GM19467 (cell line): ENCODE data around the gene TXLNA.

Experiments
- ATAC-seq: cut with Tn5 transposase; IDR thresholded peaks from one replicate; pipeline ENCODE4 v1.9.1; 2021; ENCODE audit warnings: mild to moderate bottlenecking, moderate library complexity; ENCODE audit not compliant: unreplicated experiment

Gene TXLNA

GRCh38 chr1:32182060-32182459, 2.6 kb downstream of the TXLNA start:
- ATAC-seq: no peak

GRCh38 chr1:32184650-32185049, 5.2 kb downstream of the TXLNA start:
- ATAC-seq: no peak

DNA sequence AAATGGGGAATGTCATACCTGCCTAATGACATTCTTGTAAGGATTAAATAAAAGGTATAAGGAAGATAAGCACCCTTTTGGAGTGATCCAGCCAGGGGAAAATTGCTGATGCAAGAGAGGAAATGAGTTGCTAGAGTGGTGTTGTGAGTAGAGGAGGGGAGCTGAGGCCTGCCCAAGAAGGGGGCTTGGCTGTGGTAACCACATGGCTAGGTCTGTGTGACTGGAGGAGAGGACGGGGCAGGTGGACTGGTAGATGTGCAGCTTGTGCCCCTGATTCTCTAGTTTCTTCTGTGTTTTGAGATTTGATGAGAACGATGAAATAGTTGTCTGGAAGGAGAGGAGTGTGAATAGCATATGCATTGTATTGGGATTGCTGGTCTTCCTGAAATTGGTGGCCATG, 6.6 kb downstream of the TXLNA start:
- no peak for ATAC-seq

GRCh38 chr1:32186491-32186890, 7.0 kb downstream of the TXLNA start:
- ATAC-seq: no peak

DNA sequence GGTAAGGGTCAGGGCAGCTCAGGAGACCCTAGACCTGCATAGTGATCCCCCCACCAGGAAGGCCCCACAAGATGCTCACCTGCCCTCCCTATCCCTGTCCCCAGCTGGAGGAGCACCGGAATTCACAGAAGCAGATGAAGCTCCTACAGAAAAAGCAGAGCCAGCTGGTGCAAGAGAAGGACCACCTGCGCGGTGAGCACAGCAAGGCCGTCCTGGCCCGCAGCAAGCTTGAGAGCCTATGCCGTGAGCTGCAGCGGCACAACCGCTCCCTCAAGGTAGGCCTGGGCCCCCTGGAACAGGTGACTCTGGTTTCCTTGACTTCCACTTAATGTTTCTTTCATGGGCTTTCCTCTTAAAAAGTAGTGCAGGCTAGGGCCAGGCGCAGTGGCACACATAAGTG, 8.4 kb downstream of the TXLNA start:
- ATAC-seq: no peak

DNA sequence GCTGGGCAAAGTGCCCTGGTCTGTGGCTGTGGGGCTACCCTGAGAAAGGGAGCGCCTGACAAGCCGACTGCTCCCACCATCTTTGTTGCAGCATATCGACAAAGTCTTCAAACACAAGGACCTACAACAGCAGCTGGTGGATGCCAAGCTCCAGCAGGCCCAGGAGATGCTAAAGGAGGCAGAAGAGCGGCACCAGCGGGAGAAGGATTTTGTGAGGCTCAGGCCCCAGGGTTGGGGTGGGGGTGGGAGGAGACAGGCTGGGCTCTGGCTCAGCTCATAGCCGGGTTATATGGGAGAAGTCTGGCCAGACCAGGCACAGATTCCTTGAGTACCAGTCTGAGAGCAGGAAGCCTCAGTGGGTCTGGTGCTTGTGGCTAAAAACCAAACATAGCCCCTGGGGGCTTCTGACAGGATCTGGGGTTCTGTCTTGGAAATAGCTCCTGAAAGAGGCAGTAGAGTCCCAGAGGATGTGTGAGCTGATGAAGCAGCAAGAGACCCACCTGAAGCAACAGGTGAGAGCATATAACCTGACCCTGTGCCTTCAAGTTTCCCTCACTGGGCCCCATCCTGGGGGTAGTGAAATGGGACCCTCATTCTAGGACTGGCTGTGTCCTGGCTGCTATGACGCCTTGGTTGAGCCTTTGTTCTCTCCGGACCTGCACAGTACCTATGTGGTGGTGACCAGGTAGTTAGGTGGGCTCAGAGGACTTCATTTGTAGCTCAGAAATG, 12.9 kb downstream of the TXLNA start:
- ATAC-seq: no peak

GRCh38 chr1:32194984-32195383, 15.5 kb downstream of the TXLNA start:
- no peak for ATAC-seq

- no peak for ATAC-seq
Observed at GRCh38 chr1:32195531-32195930, 16.1 kb downstream of the TXLNA start.

GRCh38 chr1:32195972-32196823, 16.7 kb downstream of the TXLNA start:
- no peak for ATAC-seq

DNA sequence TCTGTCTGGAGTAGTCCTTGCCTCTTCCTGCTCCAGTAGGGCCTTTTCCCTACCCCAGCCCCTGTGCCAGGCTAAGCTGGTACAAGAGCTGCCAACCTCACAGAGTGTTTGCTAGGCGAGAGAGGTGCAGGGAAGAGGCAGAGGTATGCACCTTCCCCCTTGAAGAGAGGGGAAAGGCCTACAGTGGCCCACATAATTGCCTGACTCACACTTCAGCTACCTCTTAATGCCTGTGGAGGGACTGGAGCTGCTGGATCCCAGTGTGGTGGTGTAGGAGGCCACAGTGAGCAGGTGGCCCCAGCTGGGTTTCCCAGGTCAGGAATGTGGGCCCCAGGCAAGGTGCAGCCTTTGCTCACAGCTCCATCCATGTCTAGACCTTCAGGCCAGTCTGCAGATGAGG, 17.6 kb downstream of the TXLNA start:
- ATAC-seq: no peak

GRCh38 chr1:32197837-32198236, 18.4 kb downstream of the TXLNA start:
- no peak for ATAC-seq

GRCh38 chr1:32198237-32199042, 19.0 kb downstream of the TXLNA start:
- no peak for ATAC-seq

DNA sequence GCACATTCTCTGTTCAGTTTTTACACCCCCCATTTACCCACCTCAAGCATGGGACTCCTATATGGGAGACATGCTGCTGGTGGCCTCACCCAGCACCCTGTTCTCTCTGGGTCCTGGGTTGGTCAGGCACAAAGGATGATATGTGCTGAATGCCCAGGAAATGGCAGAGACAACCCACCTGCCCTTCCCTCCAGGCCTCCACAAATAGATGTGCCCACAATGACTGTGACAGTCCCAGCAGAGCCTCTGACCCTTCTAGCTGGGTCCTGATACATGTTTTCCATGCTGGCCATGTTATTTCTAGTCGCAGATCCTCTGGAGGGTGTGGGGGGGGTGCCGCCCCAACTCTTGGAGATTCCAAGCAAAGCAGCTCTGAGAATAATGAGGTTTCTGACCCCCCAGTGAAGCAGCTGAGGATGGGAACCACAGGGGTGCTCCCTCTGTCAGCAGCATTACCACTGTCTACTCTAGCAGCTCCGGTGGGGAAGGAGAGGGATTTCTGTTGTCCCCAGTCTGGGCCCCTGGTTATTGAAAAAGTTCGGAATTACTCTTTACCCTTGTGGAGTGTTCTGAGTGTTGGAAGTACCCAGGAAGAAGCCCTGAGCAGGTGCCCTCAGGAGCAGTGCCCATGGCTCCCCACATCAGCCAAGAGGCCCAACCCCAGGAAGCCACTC, 19.7 kb downstream of the TXLNA start:
- no peak for ATAC-seq

DNA sequence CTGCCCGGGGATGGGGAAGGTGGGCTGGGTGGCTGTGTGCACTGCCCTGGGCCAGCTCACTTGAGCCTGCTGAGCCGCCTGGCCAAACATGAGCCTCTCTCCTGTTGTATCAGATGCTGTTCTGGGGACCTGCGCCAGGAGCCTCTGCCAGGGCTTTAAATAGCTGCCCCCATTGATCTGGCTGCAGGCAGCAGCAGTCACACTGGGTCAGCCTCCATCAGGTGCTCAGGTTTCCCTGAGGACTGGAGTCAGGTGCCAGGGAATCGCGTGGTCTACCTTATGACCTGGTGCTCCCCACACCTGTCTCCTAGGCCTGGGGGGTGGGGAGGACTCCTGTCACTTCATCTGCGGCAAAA, 20.2 kb downstream of the TXLNA start:
- no peak for ATAC-seq

- no peak for ATAC-seq
Observed at GRCh38 chr1:32200226-32201010, 20.9 kb downstream of the TXLNA start, which contains the start of gene CCDC28B. Gene CCDC28B (plus strand): TSS chr1:32200595. CDS start chr1:32201936, 1,341 bp downstream.

GRCh38 chr1:32201011-32201855, 21.8 kb downstream of the TXLNA start:
- ATAC-seq: no peak

DNA sequence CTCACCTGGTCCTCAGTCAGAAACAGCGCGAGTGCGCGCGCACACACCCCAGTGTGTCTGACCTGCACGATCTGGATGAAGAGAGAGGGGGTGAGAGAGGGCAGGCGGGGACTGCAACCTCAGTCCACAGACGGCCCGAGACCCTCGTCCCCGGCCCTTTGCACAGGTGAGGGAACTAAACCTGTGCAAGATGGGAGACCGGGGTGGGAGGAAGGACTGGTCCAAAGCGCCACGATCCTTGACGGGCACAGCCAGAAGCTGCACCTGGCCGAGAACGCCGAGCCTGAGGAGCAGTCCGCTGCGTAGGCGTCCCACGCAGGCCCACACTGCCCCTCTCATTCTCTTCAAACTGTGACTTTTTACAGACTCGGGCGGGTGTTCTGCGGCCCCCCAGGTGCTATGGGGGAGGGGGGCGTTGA, 25.5 kb downstream of the TXLNA start:
- ATAC-seq: no peak

GRCh38 chr1:32205401-32206370, 26.2 kb downstream of the TXLNA start, which contains the start of gene IQCC:
Gene IQCC (plus strand): TSS chr1:32205671. CDS start chr1:32205682, 11 bp downstream.
- ATAC-seq: no peak
